Lung (tissue), 12 donors: ENCODE measurements around the gene SDK1. TPM values are rescaled to one million over a fixed set of nuclear protein-coding genes. Genes with fewer than 3 reads are reported as not detected.

Source experiments
- ATAC-seq: fragments of 200-7000 bp; cut with Tn5 transposase; one replicate; pipeline ENCODE4 v1.9.1; 2020; ENCODE audit warnings: moderate number of reproducible peaks; ENCODE audit not compliant: insufficient read depth, low FRiP score
- DNase-seq, 3 donors: peaks; one replicate each; pipeline ENCODE4 v3.0.0-alpha.2; 2013 to 2017
- H3K27ac ChIP-seq, 2 donors: one replicate each; pipeline ENCODE4 v1.5.1; 2013; ENCODE audit warnings: mild to moderate bottlenecking in 2 of 2, moderate library complexity in 2 of 2, control low read depth in 1 of 2, inconsistent platforms in 1 of 2, low read depth in 1 of 2, low read length in 1 of 2
- H3K27me3 ChIP-seq, 3 donors: one replicate each; pipeline ENCODE4 v1.5.1; 2013; ENCODE audit warnings: low read length in 2 of 3; ENCODE audit not compliant: control insufficient read depth in 3 of 3, insufficient read depth in 3 of 3
- H3K36me3 ChIP-seq, 4 donors: one replicate each; pipeline ENCODE4 v1.5.1; 2013; ENCODE audit warnings: low read length in 4 of 4, mild to moderate bottlenecking in 1 of 4, moderate library complexity in 1 of 4; ENCODE audit not compliant: control insufficient read depth in 4 of 4, insufficient read depth in 4 of 4
- H3K4me1 ChIP-seq, 5 donors: one replicate each; pipeline ENCODE4 v1.5.1; 2013; ENCODE audit warnings: low read length in 5 of 5, mild to moderate bottlenecking in 2 of 5, moderate library complexity in 1 of 5; ENCODE audit not compliant: control insufficient read depth in 5 of 5, insufficient read depth in 5 of 5
- H3K4me3 ChIP-seq: one replicate; pipeline ENCODE4 v1.5.1; 2013; ENCODE audit warnings: mild to moderate bottlenecking, control low read depth, moderate library complexity
- H3K9ac ChIP-seq, 2 donors: one replicate each; pipeline ENCODE4 v1.5.1; 2013; ENCODE audit warnings: low read length in 2 of 2, control low read depth in 1 of 2; ENCODE audit not compliant: insufficient read depth in 1 of 2
- H3K9me3 ChIP-seq, 4 donors: one replicate each; pipeline ENCODE4 v1.5.1; 2013; ENCODE audit warnings: low read length in 3 of 4, mild to moderate bottlenecking in 1 of 4, moderate library complexity in 1 of 4; ENCODE audit not compliant: control insufficient read depth in 4 of 4, insufficient read depth in 3 of 4
- CTCF ChIP-seq: IDR thresholded peaks from 2 replicates; pipeline ENCODE4 v1.5.1; 2012; ENCODE audit warnings: mild to moderate bottlenecking; ENCODE audit errors: control extremely low read depth, extremely low read depth
- WGBS, 2 donors: extraction: QIAGEN DNeasy Blood & Tissue Kit; methylation state at CpG; one replicate each; pipeline ENCODE4 v1.1.7; 2013; 5-methylcytosine and 5-hydroxymethylcytosine counted together
- polyA plus RNA-seq, 2 donors: library from polyadenylated mRNA; stranded (reverse); fragments of 200-250 nt; gene quantifications; one replicate each; pipeline ENCODE4 v1.2.1, GENCODE V29; 2013
- total RNA-seq, 2 donors: library from RNA; depleted of rRNA in 1 of 2; stranded (reverse); fragments of >200 nt in 1 of 2; gene quantifications; one replicate each; pipeline ENCODE4 v1.2.1, GENCODE V29; 2014 to 2021
- donor health status: control.
- donor health status: control.
- donor health status: Bipolar disorder and iron deficiency.
- donor health status: healthy.
- donor health status: DM: yes; HTN: yes; CAD: no.

The SDK1 gene
- total and polyA plus RNA-seq, 4 donors: 3.7 to 30.1 (median 12.7) TPM

GRCh38 chr7:3861386-3861785 lies 560.3 kb downstream of the SDK1 start:
- Histone ChIP-seq H3K27ac (no peak overlapping the region), H3K4me3 (no peak overlapping the region), H3K9me3 (no peaks in the 10 kb centered on the region), H3K9ac (peak overlapping the region in 1 of 2 donors; percentile 36), H3K36me3 (no peaks in the 10 kb centered on the region), H3K27me3 (no peaks in the 10 kb centered on the region), H3K4me1 (peaks cover 0 to 33% (median 6%) of the 10 kb centered on the region in 5 donors)
- WGBS, 2 donors: 47 to 53% methylated on average over 1 of the region's 1 CpG
- DNase-seq: no peak
- no peak for TF ChIP-seq CTCF
- ATAC-seq: no peak

GRCh38 chr7:3861941-3862340 lies 560.9 kb downstream of the SDK1 start:
- Histone ChIP-seq H3K4me1 (peaks cover 0 to 35% (median 6%) of the 10 kb centered on the region in 5 donors), H3K27ac (no peak overlapping the region), H3K4me3 (no peak overlapping the region), H3K9ac (peak overlapping the region in 1 of 2 donors; percentile 36), H3K9me3 (no peaks in the 10 kb centered on the region), H3K27me3 (no peaks in the 10 kb centered on the region), H3K36me3 (no peaks in the 10 kb centered on the region)
- peak; percentile 56 for ATAC-seq
- TF ChIP-seq CTCF: no peak
- WGBS, 2 donors: 11 to 38% methylated on average over 5 of the region's 5 CpGs
- DNase-seq: peak; percentile 78 to 97 (median 94)

GRCh38 chr7:3862774-3863173 lies 561.7 kb downstream of the SDK1 start:
- Histone ChIP-seq H3K4me3 (no peak overlapping the region), H3K9ac (no peak overlapping the region), H3K36me3 (no peaks in the 10 kb centered on the region), H3K9me3 (no peaks in the 10 kb centered on the region), H3K27me3 (no peaks in the 10 kb centered on the region), H3K4me1 (peaks cover 0 to 37% (median 6%) of the 10 kb centered on the region in 5 donors), H3K27ac (peak overlapping the region in 1 of 2 donors; percentile 39)
- no peak for TF ChIP-seq CTCF
- ATAC-seq: no peak
- no peak for DNase-seq
- WGBS, 2 donors: 95% methylated on average over 4 of the region's 4 CpGs

- Histone ChIP-seq H3K36me3 (no peaks in the 10 kb centered on the region), H3K9ac (no peak overlapping the region), H3K4me3 (no peak overlapping the region), H3K27me3 (no peaks in the 10 kb centered on the region), H3K9me3 (no peaks in the 10 kb centered on the region), H3K4me1 (peaks cover 0 to 39% (median 5%) of the 10 kb centered on the region in 5 donors), H3K27ac (peak overlapping the region in 1 of 2 donors; percentile 40)
- DNase-seq (no peak), ATAC-seq (no peak)
- WGBS, 2 donors: 82 to 92% methylated on average over 5 of the region's 5 CpGs
- TF ChIP-seq CTCF: no peak
Observed at GRCh38 chr7:3866277-3866676, 565.2 kb downstream of the SDK1 start.
